ENCODE data around the gene MUC6.

- TF ChIP-seq CTCF (IDR thresholded peaks at IDR 0.05) (no peak), POLR2A (IDR thresholded peaks at IDR 0.05) (no peak)
These were observed 63.3 kb downstream of the MUC6 start for GRCh38 chr11:973237-973636.

Data from testis (tissue), 2 donors.